ENCODE measurements around the gene RPLP2.

The RPLP2 gene

GRCh38 chr11:823441-824291 is 13.9 kb downstream of the RPLP2 start:
- no peak for DNase-seq (ENCODE audit: low read depth)
- H3K4me3 ChIP-seq (replicated peaks; ENCODE audit: low read depth, low read length) = no peak overlapping the region
- TF ChIP-seq CTCF (IDR thresholded peaks at IDR 0.05; ENCODE audit: low read length, missing control alignments) = no peak

DNA sequence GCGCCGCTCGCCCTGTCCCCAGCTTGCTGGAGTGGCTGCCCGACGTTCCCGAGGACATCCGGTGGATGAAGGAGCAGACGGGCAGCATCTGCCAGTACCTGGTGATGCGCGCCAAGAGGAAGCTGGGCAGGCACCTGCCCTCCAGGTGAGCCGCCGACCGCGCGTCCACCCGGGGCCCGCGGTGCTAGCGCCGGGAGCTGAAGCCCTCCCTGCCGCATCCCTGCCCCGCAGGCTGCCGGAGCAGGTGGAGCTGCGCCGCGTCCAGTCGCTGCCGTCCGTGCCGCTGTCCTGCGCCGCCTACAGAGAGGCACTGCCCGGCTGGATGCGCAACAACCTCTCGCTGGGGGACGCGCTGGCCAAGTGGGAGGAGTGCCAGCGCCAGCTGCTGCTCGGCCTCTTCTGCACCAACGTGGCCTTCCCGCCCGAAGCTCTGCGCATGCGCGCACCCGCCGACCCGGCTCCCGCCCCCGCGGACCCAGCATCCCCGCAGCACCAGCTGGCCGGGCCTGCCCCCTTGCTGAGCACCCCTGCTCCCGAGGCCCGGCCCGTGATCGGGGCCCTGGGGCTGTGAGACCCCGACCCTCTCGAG is 14.6 kb downstream of the RPLP2 start:
- no peak overlapping the region for H3K4me3 ChIP-seq (replicated peaks; ENCODE audit: low read depth, low read length)
- no peak for TF ChIP-seq CTCF (IDR thresholded peaks at IDR 0.05; ENCODE audit: low read length, missing control alignments)
- no peak for DNase-seq (ENCODE audit: low read depth)

- H3K4me3 ChIP-seq (replicated peaks; ENCODE audit: low read depth, low read length) = no peak overlapping the region
- no peak for TF ChIP-seq CTCF (IDR thresholded peaks at IDR 0.05; ENCODE audit: low read length, missing control alignments)
- DNase-seq (ENCODE audit: low read depth) = no peak
Observed at GRCh38 chr11:824942-825341, 15.2 kb downstream of the RPLP2 start.

- no peak for DNase-seq (ENCODE audit: low read depth)
- TF ChIP-seq CTCF (IDR thresholded peaks at IDR 0.05; ENCODE audit: low read length, missing control alignments) = no peak
- no peak overlapping the region for H3K4me3 ChIP-seq (replicated peaks; ENCODE audit: low read depth, low read length)
Observed at GRCh38 chr11:825366-826226, 15.8 kb downstream of the RPLP2 start.

DNA sequence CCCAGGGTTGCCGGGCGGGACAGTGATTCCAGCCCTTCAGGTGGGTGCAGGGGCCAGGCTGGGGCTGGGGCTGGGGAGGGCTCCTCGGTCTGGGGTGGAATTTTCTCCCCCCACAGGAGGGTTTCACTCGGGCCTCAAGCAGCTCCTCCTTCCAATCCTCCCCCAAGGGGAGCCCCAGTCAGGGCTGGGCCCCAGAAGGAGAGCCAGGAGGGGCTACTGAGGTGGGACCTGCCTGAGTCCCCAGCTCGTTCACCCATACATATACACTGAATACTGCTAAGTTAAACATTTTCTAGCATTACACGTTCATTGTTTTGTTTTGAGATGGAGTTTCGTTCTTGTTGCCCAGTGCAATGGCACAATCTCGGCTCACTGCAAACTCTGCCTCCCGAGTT is 16.5 kb downstream of the RPLP2 start:
- no peak overlapping the region for H3K4me3 ChIP-seq (replicated peaks; ENCODE audit: low read depth, low read length)
- DNase-seq (ENCODE audit: low read depth) = no peak
- TF ChIP-seq CTCF (IDR thresholded peaks at IDR 0.05; ENCODE audit: low read length, missing control alignments) = no peak

GRCh38 chr11:826836-827145 is 17.0 kb downstream of the RPLP2 start:
- TF ChIP-seq CTCF (IDR thresholded peaks at IDR 0.05; ENCODE audit: low read length, missing control alignments) = no peak
- H3K4me3 ChIP-seq (replicated peaks; ENCODE audit: low read depth, low read length) = no peak overlapping the region
- DNase-seq (ENCODE audit: low read depth) = no peak
